LNCAP (cell line): ENCODE measurements around the gene CDK11B.

Experiments
- TF ChIP-seq, protein P1 (sequence below): fragments of 450-650 bp; IDR thresholded peaks from 2 replicates; pipeline ENCODE4 v1.5.1; 2017; ENCODE audit warnings: mild to moderate bottlenecking

The CDK11B gene

GRCh38 chr1:1630965-1631781 is 27.6 kb downstream of the CDK11B start:
- TF ChIP-seq, protein P1, sequence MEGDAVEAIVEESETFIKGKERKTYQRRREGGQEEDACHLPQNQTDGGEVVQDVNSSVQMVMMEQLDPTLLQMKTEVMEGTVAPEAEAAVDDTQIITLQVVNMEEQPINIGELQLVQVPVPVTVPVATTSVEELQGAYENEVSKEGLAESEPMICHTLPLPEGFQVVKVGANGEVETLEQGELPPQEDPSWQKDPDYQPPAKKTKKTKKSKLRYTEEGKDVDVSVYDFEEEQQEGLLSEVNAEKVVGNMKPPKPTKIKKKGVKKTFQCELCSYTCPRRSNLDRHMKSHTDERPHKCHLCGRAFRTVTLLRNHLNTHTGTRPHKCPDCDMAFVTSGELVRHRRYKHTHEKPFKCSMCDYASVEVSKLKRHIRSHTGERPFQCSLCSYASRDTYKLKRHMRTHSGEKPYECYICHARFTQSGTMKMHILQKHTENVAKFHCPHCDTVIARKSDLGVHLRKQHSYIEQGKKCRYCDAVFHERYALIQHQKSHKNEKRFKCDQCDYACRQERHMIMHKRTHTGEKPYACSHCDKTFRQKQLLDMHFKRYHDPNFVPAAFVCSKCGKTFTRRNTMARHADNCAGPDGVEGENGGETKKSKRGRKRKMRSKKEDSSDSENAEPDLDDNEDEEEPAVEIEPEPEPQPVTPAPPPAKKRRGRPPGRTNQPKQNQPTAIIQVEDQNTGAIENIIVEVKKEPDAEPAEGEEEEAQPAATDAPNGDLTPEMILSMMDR, result no peak

DNA sequence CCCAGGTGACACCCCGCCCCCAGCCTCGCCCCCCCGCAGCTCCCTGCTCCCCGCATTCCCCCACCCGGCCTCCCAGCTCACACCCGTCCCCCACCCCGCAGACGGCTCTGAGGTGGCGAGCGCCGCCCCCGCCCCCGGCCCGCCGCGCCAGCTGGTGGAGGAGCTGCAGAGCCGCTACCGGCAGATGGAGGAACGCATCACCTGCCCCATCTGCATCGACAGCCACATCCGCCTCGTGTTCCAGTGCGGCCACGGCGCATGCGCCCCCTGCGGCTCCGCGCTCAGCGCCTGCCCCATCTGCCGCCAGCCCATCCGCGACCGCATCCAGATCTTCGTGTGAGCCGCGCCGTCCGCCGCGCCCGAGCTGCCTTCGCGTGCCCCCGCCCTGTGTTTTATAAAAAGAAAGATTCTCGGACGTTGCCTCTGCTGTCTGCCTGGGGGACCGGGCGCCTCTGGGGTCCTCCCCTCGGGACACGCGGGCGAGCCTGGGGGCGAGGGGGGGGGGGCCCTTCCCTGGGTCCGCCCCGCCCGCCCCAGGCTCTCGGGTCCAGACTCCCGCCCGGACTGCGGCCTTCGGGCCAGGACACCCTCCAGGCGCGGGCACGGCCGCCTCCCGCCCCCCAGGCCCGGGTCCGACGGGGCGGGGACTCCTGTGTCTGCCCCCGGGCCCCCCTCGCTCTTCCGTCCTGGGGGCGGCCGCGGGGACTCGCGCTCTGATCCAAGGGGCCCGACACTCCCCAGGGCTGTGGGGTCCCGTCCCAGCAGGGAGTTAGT is 28.4 kb downstream of the CDK11B start:
- TF ChIP-seq, protein P1, result no peak

DNA sequence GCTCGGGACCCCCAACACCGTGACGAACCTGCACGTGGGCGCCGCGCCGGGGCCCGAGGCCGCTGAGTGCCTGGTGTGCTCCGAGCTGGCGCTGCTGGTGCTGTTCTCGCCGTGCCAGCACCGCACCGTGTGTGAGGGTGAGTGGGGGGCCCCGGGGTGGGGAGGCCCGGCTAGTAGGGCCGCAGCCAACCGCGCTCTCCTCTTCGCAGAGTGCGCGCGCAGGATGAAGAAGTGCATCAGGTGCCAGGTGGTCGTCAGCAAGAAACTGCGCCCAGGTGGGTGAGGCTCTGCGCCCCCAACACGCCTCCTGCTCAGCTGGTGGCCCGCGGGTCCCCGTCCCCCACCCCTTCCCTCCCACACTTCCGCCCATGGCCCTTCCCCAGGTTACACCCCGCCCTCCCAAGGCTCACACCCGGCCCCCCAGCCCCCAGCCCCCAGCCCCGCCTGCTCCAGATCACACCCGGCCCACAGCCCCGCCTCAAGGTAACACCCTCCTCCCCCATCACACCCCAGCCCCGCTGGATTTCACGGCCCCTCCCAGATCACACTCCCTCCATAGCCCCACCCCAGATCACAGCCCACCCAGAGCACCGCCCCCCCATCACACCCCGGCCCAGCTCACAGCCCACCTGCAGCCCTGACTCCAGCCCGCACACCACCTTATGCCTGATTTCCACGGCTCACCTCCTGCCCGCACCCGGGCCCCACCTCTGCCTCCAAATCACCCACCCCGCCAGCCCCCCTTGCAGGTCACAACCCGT is 29.2 kb downstream of the CDK11B start:
- TF ChIP-seq, protein P1, result no peak

DNA sequence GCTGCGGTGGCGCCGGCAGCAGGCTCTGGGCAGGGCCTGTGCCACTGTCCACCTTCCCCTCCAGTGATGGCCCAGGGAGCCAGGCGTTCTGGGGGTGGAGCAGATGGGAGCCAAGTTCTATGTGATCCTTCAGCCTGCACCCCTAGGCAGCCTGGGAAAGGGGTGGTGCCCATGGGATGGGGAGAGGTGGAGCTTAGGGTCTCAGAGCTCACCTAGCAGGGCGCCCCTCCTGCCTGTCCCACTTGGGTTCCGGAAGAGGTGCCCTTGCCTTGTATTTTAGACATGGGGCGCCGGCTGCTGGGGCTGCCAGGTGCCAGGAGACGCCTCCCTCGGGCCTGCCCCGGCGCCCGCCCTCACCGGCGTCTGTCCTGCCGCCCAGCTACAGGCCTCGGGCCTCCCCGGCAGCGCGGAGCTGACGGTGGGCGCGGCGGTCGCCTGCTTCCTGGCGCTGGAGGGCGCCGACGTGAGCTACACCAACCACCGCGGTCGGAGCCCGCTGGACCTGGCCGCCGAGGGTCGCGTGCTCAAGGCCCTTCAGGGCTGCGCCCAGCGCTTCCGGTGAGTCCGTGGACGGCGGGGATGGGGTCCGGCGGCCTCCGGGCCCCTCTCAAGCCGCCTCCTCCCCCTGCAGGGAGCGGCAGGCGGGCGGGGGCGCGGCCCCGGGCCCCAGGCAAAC is 29.9 kb downstream of the CDK11B start:
- TF ChIP-seq, protein P1, result no peak

DNA sequence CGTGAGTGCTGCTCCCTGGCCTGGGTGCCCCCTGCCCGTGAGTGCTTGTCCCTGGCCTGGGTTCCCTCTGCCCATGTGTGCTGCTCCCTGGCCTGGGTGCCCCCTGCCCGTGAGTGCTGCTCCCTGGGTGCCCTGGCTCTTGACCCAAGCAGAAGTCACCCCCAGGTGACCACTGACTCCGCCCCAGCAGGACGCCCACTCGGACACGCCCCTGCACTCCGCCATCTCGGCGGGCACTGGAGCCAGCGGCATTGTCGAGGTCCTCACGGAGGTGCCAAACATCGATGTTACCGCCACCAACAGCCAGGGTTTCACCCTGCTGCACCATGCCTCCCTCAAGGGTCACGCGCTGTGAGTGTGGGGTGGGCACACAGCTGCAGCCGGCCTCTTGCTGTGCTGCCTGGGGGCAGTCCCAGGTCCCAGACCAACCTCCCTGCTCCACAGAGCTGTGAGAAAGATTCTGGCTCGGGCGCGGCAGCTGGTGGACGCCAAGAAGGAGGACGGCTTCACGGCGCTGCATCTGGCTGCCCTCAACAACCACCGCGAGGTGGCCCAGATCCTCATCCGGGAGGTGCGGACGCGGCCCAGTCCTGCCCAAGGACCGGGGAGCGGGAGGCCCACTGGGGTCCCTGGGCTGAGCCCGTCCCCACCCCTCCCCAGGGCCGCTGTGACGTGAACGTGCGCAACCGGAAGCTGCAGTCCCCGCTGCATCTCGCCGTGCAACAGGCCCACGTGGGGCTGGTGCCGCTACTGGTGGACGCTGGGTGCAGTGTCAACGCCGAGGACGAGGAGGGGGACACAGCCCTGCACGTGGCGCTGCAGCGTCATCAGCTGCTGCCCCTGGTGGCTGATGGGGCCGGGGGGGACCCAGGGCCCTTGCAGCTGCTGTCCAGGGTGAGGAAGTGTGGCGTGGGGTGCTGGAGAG is 30.7 kb downstream of the CDK11B start:
- TF ChIP-seq, protein P1, result no peak

DNA sequence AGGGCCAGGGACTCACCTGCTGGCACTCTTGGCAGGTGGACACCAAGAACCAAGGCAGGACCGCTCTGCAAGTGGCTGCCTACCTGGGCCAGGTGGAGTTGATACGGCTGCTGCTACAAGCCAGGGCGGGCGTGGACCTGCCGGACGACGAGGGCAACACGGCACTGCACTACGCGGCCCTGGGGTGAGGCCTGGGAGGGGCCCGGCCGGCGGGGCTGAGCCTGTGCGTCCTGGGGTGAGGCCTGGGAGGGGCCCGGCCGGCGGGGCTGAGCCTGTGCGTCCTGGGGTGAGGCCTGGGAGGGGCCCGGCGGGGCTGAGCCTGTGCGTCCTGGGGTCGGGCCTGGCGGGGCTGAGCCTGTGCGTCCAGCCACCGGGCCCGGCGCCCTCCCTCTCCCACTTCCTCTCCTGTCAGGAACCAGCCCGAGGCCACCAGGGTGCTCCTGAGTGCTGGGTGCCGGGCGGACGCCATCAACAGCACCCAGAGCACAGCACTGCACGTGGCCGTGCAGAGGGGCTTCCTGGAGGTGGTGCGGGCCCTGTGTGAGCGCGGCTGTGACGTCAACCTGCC is 31.5 kb downstream of the CDK11B start:
- TF ChIP-seq, protein P1, result no peak
